GM19239 (cell line): ENCODE measurements around the gene OTX1.

Experiments used
- DNase-seq: peaks from one replicate; pipeline ENCODE4 v3.0.0; 2011; ENCODE audit warnings: low spot score; ENCODE audit not compliant: insufficient read length
- FAIRE-seq: peaks from 2 replicates; lab custom pipeline; 2011; peaks lifted over from hg19 to GRCh38; lab: Jason Lieb, UNC

Gene OTX1

DNA sequence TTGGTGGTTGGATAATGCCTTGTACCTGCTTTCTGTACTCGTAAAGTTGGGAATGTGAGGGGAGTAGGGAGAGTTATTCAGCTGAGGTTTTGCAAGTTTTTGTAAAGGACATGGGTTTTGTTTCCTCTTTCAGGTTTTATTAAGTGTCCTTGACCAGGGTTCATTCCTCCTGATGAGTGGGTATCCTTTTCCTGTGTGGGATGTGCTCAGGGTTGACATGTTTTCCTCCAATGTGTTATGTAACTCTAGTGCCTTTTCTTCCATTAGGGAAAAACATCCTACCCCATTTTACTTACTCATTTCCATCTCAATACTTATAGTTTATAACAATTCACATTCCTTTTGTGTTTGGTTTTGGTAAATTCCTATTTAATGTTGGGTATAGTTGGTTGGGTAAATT lies 48.4 kb downstream of the OTX1 start:
- FAIRE-seq (no peak), DNase-seq (no peak)

DNA sequence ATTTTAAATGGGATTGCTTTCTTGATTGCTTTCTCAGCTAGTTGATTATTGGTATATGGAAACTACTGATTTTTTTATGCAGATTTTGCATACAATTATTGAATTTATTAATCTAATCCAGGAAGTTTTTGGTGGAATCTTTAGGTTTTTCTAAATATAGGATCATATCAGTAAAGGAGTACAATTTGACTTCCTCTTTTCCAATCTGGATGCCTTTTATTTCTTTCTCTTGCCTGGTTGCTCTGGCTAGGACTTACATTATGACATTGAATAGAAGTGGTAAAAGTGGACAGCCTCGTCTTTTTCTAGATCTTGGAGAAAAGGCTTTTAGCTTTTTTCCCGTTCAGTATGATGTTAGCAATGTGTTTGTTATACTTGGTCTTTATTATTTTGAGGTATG lies 51.3 kb downstream of the OTX1 start:
- FAIRE-seq (no peak), DNase-seq (no peak)

DNA sequence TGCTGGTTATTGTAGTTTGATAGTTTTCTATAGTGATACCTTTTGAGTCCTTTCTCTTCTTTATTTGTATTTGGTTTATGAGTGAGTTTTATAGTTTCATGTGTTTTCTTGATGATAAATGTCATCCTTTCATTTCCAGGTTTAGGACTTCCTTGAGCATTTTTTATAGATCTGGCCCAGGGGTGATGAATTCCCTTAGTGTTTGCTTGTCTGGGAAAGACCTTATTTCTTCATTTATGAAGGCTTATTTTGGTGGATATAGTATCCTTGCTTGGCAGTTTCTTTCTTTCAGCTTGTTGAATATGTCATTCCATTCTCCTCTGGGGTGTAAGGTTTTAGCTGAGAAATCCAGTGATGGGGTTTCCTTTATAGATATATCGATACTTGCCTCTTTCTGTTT lies 53.9 kb downstream of the OTX1 start:
- FAIRE-seq (no peak), DNase-seq (no peak)
